Epidermal melanocyte (primary cell): ENCODE measurements around the gene PDE6C.

Source experiments
- DNase-seq: peaks from one replicate; pipeline ENCODE4 v3.0.0; 2011; ENCODE audit warnings: low spot score; ENCODE audit not compliant: insufficient read length

The PDE6C gene

GRCh38 chr10:93593749-93594148 lies 18.6 kb upstream of the PDE6C start:
- no peak for DNase-seq

GRCh38 chr10:93594518-93594917 lies 17.8 kb upstream of the PDE6C start:
- no peak for DNase-seq

GRCh38 chr10:93595378-93596161 lies 16.8 kb upstream of the PDE6C start:
- no peak for DNase-seq

GRCh38 chr10:93596539-93596938 lies 15.8 kb upstream of the PDE6C start:
- DNase-seq = no peak

- DNase-seq = no peak
Observed at GRCh38 chr10:93597075-93597599, 15.2 kb upstream of the PDE6C start.

- no peak for DNase-seq
Observed at GRCh38 chr10:93598157-93598556, 14.2 kb upstream of the PDE6C start.

- no peak for DNase-seq
Observed at GRCh38 chr10:93599335-93599734, 13.0 kb upstream of the PDE6C start.

GRCh38 chr10:93599778-93600177 lies 12.6 kb upstream of the PDE6C start:
- no peak for DNase-seq

- no peak for DNase-seq
Observed at GRCh38 chr10:93600446-93601145, 11.7 kb upstream of the PDE6C start.

- no peak for DNase-seq
Observed at GRCh38 chr10:93601146-93601773, 11.1 kb upstream of the PDE6C start, which contains the start of gene RBP4. TSS of gene RBP4 (minus strand) at chr10:93601235. CDS start at chr10:93601028, 207 bp downstream.

GRCh38 chr10:93601774-93602162 lies 10.6 kb upstream of the PDE6C start:
- DNase-seq = no peak

GRCh38 chr10:93603023-93603422 lies 9.3 kb upstream of the PDE6C start:
- no peak for DNase-seq

- no peak for DNase-seq
Observed at GRCh38 chr10:93604146-93604545, 8.2 kb upstream of the PDE6C start.

- no peak for DNase-seq
Observed at GRCh38 chr10:93608421-93608820, 3.9 kb upstream of the PDE6C start.

GRCh38 chr10:93613126-93613525 lies 789 bp downstream of the PDE6C start:
- DNase-seq = no peak

GRCh38 chr10:93614101-93614825 lies 1.9 kb downstream of the PDE6C start:
- DNase-seq = no peak

- no peak for DNase-seq
Observed at GRCh38 chr10:93615576-93616235, 3.4 kb downstream of the PDE6C start.

GRCh38 chr10:93620925-93621324 lies 8.6 kb downstream of the PDE6C start:
- no peak for DNase-seq

- no peak for DNase-seq
Observed at GRCh38 chr10:93622942-93623341, 10.6 kb downstream of the PDE6C start.

- no peak for DNase-seq
Observed at GRCh38 chr10:93628858-93629257, 16.5 kb downstream of the PDE6C start.
